ENCODE results near the gene BMP7.

The BMP7 gene

DNA sequence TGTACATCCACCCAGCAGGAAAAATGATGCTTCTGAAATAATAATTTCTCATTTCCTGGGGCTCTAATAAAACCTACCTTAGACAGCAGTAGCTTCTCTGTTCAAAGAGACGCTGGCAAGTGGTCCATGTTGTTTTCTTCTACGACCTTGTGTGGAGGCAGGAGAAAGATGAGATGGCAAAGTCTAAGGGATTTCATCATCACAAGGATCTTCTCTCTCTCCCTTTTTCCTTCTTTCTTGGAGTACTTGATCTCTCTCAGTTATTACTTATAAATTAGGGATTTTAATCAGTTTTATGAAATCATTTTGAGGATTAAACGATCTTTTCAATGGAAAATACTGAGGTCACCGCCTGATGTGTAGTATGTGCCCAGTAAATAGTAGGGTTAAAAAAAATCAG is 147.5 kb downstream of the BMP7 start:
- DNase-seq, result no peak
